SIG-M5 (cell line): ENCODE results near the gene TSPAN16.

Experiments
- DNase-seq: peaks from one replicate; lab custom pipeline; 2025; lab: John Stamatoyannopoulos, UW

TSPAN16 gene

GRCh38 chr19:11295665-11296245 lies at the start of gene TSPAN16:
TSS of gene TSPAN16 (plus strand) at chr19:11296160. CDS start at chr19:11296298, 138 bp downstream.
- no peak for DNase-seq

GRCh38 chr19:11246941-11247340 lies 49.0 kb upstream of the TSPAN16 start:
- no peak for DNase-seq

- DNase-seq, result no peak
These were observed 48.6 kb upstream of the TSPAN16 start for GRCh38 chr19:11247391-11247790.

GRCh38 chr19:11247934-11248333 lies 48.0 kb upstream of the TSPAN16 start:
- DNase-seq, result no peak

GRCh38 chr19:11248852-11249251 lies 47.1 kb upstream of the TSPAN16 start:
- DNase-seq, result no peak

GRCh38 chr19:11251217-11251616 lies 44.7 kb upstream of the TSPAN16 start:
- DNase-seq, result no peak

GRCh38 chr19:11251650-11252314 lies 44.2 kb upstream of the TSPAN16 start:
- no peak for DNase-seq

- DNase-seq, result no peak
These were observed 43.1 kb upstream of the TSPAN16 start for GRCh38 chr19:11252665-11253355.

GRCh38 chr19:11254666-11255065 lies 41.3 kb upstream of the TSPAN16 start:
- no peak for DNase-seq

- DNase-seq, result no peak
These were observed 39.8 kb upstream of the TSPAN16 start for GRCh38 chr19:11256189-11256588.

- no peak for DNase-seq
These were observed 38.0 kb upstream of the TSPAN16 start for GRCh38 chr19:11257846-11258380.

GRCh38 chr19:11260996-11261395 lies 35.0 kb upstream of the TSPAN16 start:
- no peak for DNase-seq

- no peak for DNase-seq
These were observed 34.5 kb upstream of the TSPAN16 start for GRCh38 chr19:11261431-11261970.

GRCh38 chr19:11261971-11262839 lies 33.8 kb upstream of the TSPAN16 start, which contains the start of gene DOCK6:
TSS of gene DOCK6 (minus strand) at chr19:11262524. CDS start at chr19:11262440, 84 bp downstream.
- no peak for DNase-seq

- DNase-seq, result no peak
These were observed 32.2 kb upstream of the TSPAN16 start for GRCh38 chr19:11263726-11264125.

GRCh38 chr19:11264452-11265176 lies 31.3 kb upstream of the TSPAN16 start:
- no peak for DNase-seq

GRCh38 chr19:11265177-11265784 lies 30.7 kb upstream of the TSPAN16 start:
- no peak for DNase-seq

- no peak for DNase-seq
These were observed 30.1 kb upstream of the TSPAN16 start for GRCh38 chr19:11265785-11266236.

GRCh38 chr19:11267316-11268085 lies 28.5 kb upstream of the TSPAN16 start:
- DNase-seq, result no peak
